ENCODE measurements around the gene LAIR2.

LAIR2 gene

GRCh38 chr19:54541712-54542111, 39.1 kb downstream of the LAIR2 start:
- no peak for DNase-seq

- DNase-seq = no peak
Observed at GRCh38 chr19:54548806-54549205, 46.2 kb downstream of the LAIR2 start.

- DNase-seq = no peak
Observed at GRCh38 chr19:54549224-54549623, 46.6 kb downstream of the LAIR2 start.

- no peak for DNase-seq
Observed at GRCh38 chr19:54551293-54551692, 48.7 kb downstream of the LAIR2 start.

GRCh38 chr19:54551950-54552912, 49.6 kb downstream of the LAIR2 start:
- DNase-seq = no peak

GRCh38 chr19:54552913-54553310, 50.3 kb downstream of the LAIR2 start:
- DNase-seq = no peak

- DNase-seq = no peak
Observed at GRCh38 chr19:54554006-54554405, 51.4 kb downstream of the LAIR2 start.

GRCh38 chr19:54554896-54555295, 52.3 kb downstream of the LAIR2 start:
- DNase-seq = no peak

- DNase-seq = no peak
Observed at GRCh38 chr19:54556194-54556593, 53.6 kb downstream of the LAIR2 start.

- no peak for DNase-seq
Observed at GRCh38 chr19:54558339-54558738, 55.7 kb downstream of the LAIR2 start.

Data from SHP77 treated with DMSO at 0.1 percent for 48 hours (cell line).